K562 (cell line): ENCODE measurements around the gene MEF2D. TPM values are rescaled to one million over a fixed set of nuclear protein-coding genes. Genes with fewer than 3 reads are reported as not detected.

Experiments
- ATAC-seq: fragments of 200-7000 bp; cut with Tn5 transposase; 3 replicates; pipeline ENCODE4 v1.9.1; 2020; ENCODE audit warnings: moderate library complexity
- BruUV-seq: library from RNA; stranded (reverse); fragments of 400-500 nt; replicated peaks from 2 replicates; lab custom pipeline; 2021; lab: Mats Ljungman, UMichigan
- CTCF ChIA-PET: fragments of 300-600 bp; formaldehyde crosslinking; extraction: SDS; loops from one replicate; lab custom pipeline; 2021; ENCODE audit warnings: low intra/inter-chr PET ratio; lab: Yijun Ruan, JAX
- POLR2A ChIA-PET: fragments of 300-600, 350-650 bp; sonication (Branson Sonifier 250); formaldehyde crosslinking; extraction: SDS; loops from one replicate; lab custom pipeline; 2021; ENCODE audit warnings: antibody characterized with exemption, inconsistent platforms; lab: Yijun Ruan, JAX
- DNase-seq, 4 experiments: peaks; one replicate each; pipeline versions ENCODE4 v3.0.0 to v3.0.0-alpha.2; 2011 to 2018; ENCODE audit warnings: low spot score in 3 of 4, mixed read lengths in 3 of 4; ENCODE audit errors: extremely low read depth in 1 of 4
- FAIRE-seq: peaks from 2 replicates; lab custom pipeline; 2011; peaks lifted over from hg19 to GRCh38; lab: Jason Lieb, UNC
- H2AFZ ChIP-seq: 2 replicates; pipeline ENCODE4 v1.6.0; 2011; ENCODE audit warnings: low read depth, low read length, control low read depth, inconsistent platforms
- H3K27ac ChIP-seq: fragments of 200-600 bp; 3 replicates; pipeline ENCODE4 v1.8.0; 2011; ENCODE audit warnings: low read depth, mild to moderate bottlenecking, control low read depth, inconsistent platforms, low read length, moderate library complexity, mixed read lengths; ENCODE audit errors: extremely low read depth
- H3K27me3 ChIP-seq, 2 experiments: fragments of 300-600 bp in 1 of 2; 2 replicates in 1 of 2; 3 replicates in 1 of 2; pipeline versions ENCODE4 v1.6.0 to v1.8.0; 2011; ENCODE audit warnings: inconsistent platforms in 2 of 2, low read length in 2 of 2, mild to moderate bottlenecking in 1 of 2, mixed read lengths in 1 of 2, moderate library complexity in 1 of 2; ENCODE audit not compliant: control insufficient read depth in 2 of 2, insufficient read depth in 2 of 2
- H3K36me3 ChIP-seq: fragments of 300-600 bp; 3 replicates; pipeline ENCODE4 v1.8.0; 2011; ENCODE audit warnings: mild to moderate bottlenecking, low read length, inconsistent platforms; ENCODE audit not compliant: control insufficient read depth, insufficient read depth
- H3K4me1 ChIP-seq, 2 experiments: fragments of 200-600 bp in 1 of 2; replicated peaks in 1 of 2; 2 replicates in 1 of 2; 3 replicates in 1 of 2; pipeline versions ENCODE4 v1.5.1 to v1.8.0; 2011; ENCODE audit warnings: inconsistent platforms in 2 of 2, low read length in 2 of 2, mild to moderate bottlenecking in 1 of 2, mixed read lengths in 1 of 2, moderate library complexity in 1 of 2; ENCODE audit not compliant: control insufficient read depth in 2 of 2, insufficient read depth in 2 of 2
- H3K4me2 ChIP-seq: 2 replicates; pipeline ENCODE4 v1.6.1; 2011; ENCODE audit warnings: low read length, control low read depth, inconsistent platforms, mixed read lengths; ENCODE audit not compliant: insufficient read depth
- H3K4me3 ChIP-seq: fragments of 200-600 bp; sonication (generic), shearing (Covaris generic); 2 replicates; pipeline ENCODE4 v1.5.1; 2016; ENCODE audit warnings: control low read depth, inconsistent platforms
- H3K79me2 ChIP-seq: fragments of 200-600 bp; 3 replicates; pipeline ENCODE4 v1.8.0; 2011; ENCODE audit warnings: low read length, inconsistent platforms; ENCODE audit not compliant: control insufficient read depth, insufficient read depth
- H3K9ac ChIP-seq, 2 experiments: 2 replicates each; pipeline versions ENCODE4 v1.6.0 to v1.6.1; 2011; ENCODE audit warnings: low read depth in 2 of 2, low read length in 2 of 2, control low read depth in 1 of 2, inconsistent platforms in 1 of 2, mild to moderate bottlenecking in 1 of 2, mixed read lengths in 1 of 2; ENCODE audit not compliant: insufficient read depth in 1 of 2
- H3K9me1 ChIP-seq: one replicate; pipeline ENCODE4 v1.6.0; 2011; ENCODE audit warnings: inconsistent platforms, mild to moderate bottlenecking, low read length, moderate library complexity; ENCODE audit not compliant: control insufficient read depth, insufficient read depth
- H3K9me3 ChIP-seq: replicated peaks from 2 replicates; pipeline ENCODE4 v1.5.1; 2011; ENCODE audit warnings: low read depth, low read length, inconsistent platforms; ENCODE audit not compliant: control insufficient read depth, insufficient read depth
- H4K20me1 ChIP-seq: replicated peaks from 2 replicates; pipeline ENCODE4 v1.6.1; 2011; ENCODE audit warnings: low read length, inconsistent platforms, mixed read lengths; ENCODE audit not compliant: control insufficient read depth, insufficient read depth
- CAMTA2 ChIP-seq: fragments of 250-450 bp; sonication (Bioruptor Pico); conservative IDR thresholded peaks from 2 replicates; pipeline ENCODE4 v1.5.1; 2022
- KAT7 ChIP-seq: sonication (generic); formaldehyde crosslinking; IDR thresholded peaks from 2 replicates; pipeline ENCODE4 v1.8.0; 2022; ENCODE audit warnings: missing genetic modification reagents, mild to moderate bottlenecking, borderline replicate concordance
- SMC3 ChIP-seq: conservative IDR thresholded peaks from 2 replicates; pipeline ENCODE4 v1.6.1; 2011; ENCODE audit warnings: low read depth, low read length, improper control_type of control experiment; ENCODE audit not compliant: insufficient read depth
- SPI1 ChIP-seq: IDR thresholded peaks from 2 replicates; pipeline ENCODE4 v1.6.1; 2011; ENCODE audit warnings: low read depth, low read length, control low read depth, borderline replicate concordance
- TBP ChIP-seq: optimal IDR thresholded peaks from 2 replicates; pipeline ENCODE3; 2011; ENCODE audit warnings: low read depth, low read length, improper control_type of control experiment
- WGBS: fragments of 100-300 bp; shearing (Covaris generic); methylation state at CpG from one replicate; pipeline ENCODE4 v1.1.6; 2016; ENCODE audit warnings: low coverage, mixed read lengths; ENCODE audit not compliant: insufficient coverage; ENCODE audit errors: missing lambda C conversion rate; 5-methylcytosine and 5-hydroxymethylcytosine counted together
- in situ Hi-C: fragments of 300-500 bp; cut with MboI; formaldehyde crosslinking; loops from 4 replicates; pipeline ENCODE4 v1.15.0; 2018; ENCODE audit warnings: inconsistent platforms, mixed read lengths
- intact Hi-C: fragments of 100-400 bp; cut with micrococcal nuclease; formaldehyde crosslinking; loops from 2 replicates; pipeline ENCODE4 v1.14.2; 2022
- polyA plus RNA-seq, 8 experiments: library from polyadenylated mRNA; depleted of rRNA in 4 of 8; stranded (reverse) in 5 of 8; unstranded in 3 of 8; fragments of >200 nt; fragmentation: Nextera tagmentation in 2 of 8; fragmentation: Illumina TruSeq in 1 of 8; extraction: Ambion mirVana in 2 of 8; extraction: Trizol in 1 of 8; gene quantifications; 2 replicates each; pipeline versions ENCODE4 v1.2.1 to v1.2.3, GENCODE V29; 2011 to 2014; ENCODE audit warnings: inconsistent platforms in 1 of 8, missing spikeins in 1 of 8
- total RNA-seq, 7 experiments: library from RNA; depleted of rRNA in 6 of 7; stranded (reverse); fragments of >200 nt in 6 of 7; fragmentation: Illumina TruSeq in 2 of 7; extraction: Trizol in 2 of 7; gene quantifications; 2 replicates each; pipeline versions ENCODE4 v1.2.1 to v1.2.3, GENCODE V29; 2011 to 2021; ENCODE audit warnings: low replicate concordance in 1 of 7
- TF ChIP-seq, protein P1 (sequence below), 3 experiments: IDR thresholded peaks in 2 of 3; conservative IDR thresholded peaks in 1 of 3; 2 replicates each; pipeline ENCODE4 v1.5.1; 2011 to 2012; ENCODE audit warnings: low read length in 3 of 3, mild to moderate bottlenecking in 3 of 3, control low read depth in 2 of 3, improper control_type of control experiment in 1 of 3, inconsistent platforms in 1 of 3, low read depth in 1 of 3, mixed read lengths in 1 of 3, moderate library complexity in 1 of 3; ENCODE audit not compliant: insufficient read depth in 2 of 3

Gene MEF2D
- total and polyA plus RNA-seq, 9 of the 15 experiments (the other 6 are each of a cell fraction or from before 2014, with no cell fraction given): 0.10 to 19.5 (median 2.6) TPM

DNA sequence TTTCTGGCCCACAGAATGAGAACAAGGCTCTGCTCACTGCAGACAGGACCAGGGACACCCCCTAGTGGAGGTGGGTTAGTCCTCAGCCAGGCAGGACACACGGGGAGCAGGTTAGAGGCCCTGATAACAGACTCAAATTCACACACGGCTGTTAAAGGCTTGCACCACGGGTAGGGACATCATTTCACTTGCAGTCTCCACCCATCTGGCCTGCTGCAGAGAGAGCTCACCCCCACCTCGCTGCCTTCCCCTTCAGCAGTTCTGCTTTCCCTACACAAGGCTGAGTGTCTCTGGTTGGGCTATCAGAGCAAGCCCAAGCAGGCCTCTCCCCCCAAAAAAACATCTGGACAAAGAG is 20.6 kb downstream of the MEF2D start:
- Histone ChIP-seq H3K9me1 (no peaks in the 10 kb centered on the region), H3K27me3 (no peaks in the 10 kb centered on the region), H3K36me3 (peaks cover 77% of the 10 kb centered on the region), H3K9ac (no peak overlapping the region), H3K4me3 (no peak overlapping the region), H2AFZ (no peak overlapping the region), H3K9me3 (no peaks in the 10 kb centered on the region), H4K20me1 (peaks cover 10% of the 10 kb centered on the region), H3K79me2 (no peaks in the 10 kb centered on the region), H3K4me1 (peaks cover 0 to 17% of the 10 kb centered on the region in 2 experiments; a peak in 2 of 5 replicates), H3K27ac (no peak overlapping the region), H3K4me2 (no peak overlapping the region)
- intact Hi-C loops: loop anchor here (10.0 kb wide), 1 partner anchor 65 kb away; no protein-coding TSS in a partner anchor
- BruUV-seq: no TSS peak
- ChIA-PET POLR2A (interaction anchor here (0.5 to 1.5 kb wide), 5 partner anchors 12 to 229 kb away, joined by 3 to 6 read pairs (median 3); partner anchors contain the start of gene MEF2D), CTCF (interaction anchor here (0.7 to 1.3 kb wide), 4 partner anchors 122 to 129 kb away, joined by 3 to 5 read pairs (median 4); no protein-coding TSS in a partner anchor)
- FAIRE-seq: peak; percentile 65
- TF ChIP-seq, protein P1, sequence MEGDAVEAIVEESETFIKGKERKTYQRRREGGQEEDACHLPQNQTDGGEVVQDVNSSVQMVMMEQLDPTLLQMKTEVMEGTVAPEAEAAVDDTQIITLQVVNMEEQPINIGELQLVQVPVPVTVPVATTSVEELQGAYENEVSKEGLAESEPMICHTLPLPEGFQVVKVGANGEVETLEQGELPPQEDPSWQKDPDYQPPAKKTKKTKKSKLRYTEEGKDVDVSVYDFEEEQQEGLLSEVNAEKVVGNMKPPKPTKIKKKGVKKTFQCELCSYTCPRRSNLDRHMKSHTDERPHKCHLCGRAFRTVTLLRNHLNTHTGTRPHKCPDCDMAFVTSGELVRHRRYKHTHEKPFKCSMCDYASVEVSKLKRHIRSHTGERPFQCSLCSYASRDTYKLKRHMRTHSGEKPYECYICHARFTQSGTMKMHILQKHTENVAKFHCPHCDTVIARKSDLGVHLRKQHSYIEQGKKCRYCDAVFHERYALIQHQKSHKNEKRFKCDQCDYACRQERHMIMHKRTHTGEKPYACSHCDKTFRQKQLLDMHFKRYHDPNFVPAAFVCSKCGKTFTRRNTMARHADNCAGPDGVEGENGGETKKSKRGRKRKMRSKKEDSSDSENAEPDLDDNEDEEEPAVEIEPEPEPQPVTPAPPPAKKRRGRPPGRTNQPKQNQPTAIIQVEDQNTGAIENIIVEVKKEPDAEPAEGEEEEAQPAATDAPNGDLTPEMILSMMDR (IDR thresholded peaks at IDR 0.05 in 2 of 3, conservative IDR thresholded peaks at IDR 0.05 in 1 of 3; ENCODE audit: insufficient read depth in 2 of 3, low read depth in 1 of 3, low read length in 3 of 3): peak; percentile 29 to 44 (median 35); a peak in 4 of 6 replicates
- TF ChIP-seq TBP: no peak
- TF ChIP-seq CAMTA2 (CRISPR knock-in tag): no peak
- 0 out of 2 replicates have a peak, but pooled peaks have one; percentile 15 for TF ChIP-seq SMC3
- TF ChIP-seq KAT7: 0 out of 2 replicates have a peak, but pooled peaks have one; percentile 4
- TF ChIP-seq SPI1: 0 out of 2 replicates have a peak, but pooled peaks have one; percentile 27
- in situ Hi-C loops: no loop called here
- WGBS: 29% methylated on average over 4 of the region's 4 CpGs
- peak; percentile 68 for ATAC-seq
- DNase-seq: peak in 3 of 4 experiments; percentile 52 to 60 (median 53)
